Measurements from ENCODE around the gene CATSPERD. TPM values are rescaled to one million over a fixed set of nuclear protein-coding genes. Genes with fewer than 3 reads are reported as not detected.
A peak's percentile ranks its signal among the peaks of the same experiment; 100 is the strongest.

CATSPERD gene
- polyA plus RNA-seq, 3 donors = not detected

DNA sequence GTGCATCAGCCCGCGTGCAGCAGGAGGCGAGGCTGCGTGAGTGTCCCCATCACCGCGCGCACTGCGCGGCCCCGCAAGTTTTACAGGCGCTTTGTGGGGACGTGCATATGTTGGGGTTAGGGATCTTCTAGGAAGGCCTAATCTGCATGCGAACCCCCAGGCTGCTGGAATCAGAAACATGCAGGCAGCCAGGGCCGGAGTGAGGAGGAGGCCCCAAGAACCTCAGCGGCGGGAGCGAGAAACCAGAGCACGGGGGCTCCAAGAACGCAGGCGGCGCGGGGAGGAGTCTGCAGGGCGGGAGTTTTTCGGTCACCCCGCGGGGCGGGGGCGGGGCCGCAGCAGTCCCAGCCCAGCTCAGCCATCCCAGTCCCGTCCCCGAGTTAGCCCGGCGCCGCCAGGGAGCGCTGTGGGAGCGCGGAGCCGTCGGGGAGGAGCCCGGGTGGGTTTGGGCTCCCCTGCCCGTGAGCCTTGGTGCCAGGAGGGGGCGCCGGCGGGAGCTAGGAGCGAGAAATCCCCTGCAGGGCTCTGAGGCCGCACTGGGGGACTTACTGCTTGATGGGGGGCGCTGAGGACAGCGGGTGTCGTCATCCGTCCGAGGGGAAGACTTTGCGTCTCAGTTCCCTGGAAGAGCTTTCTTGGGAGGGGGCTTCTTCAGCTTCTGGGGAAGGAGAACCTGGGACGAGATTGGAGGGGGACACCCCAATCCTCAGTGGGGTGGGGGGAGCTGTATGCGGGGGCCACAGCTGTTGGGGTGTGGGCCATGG lies 83.5 kb downstream of the CATSPERD start:
- Mint-ChIP-seq H3K36me3 (peaks cover under 1 to 6% of the 10 kb centered on the region in 2 donors), H3K27me3 (ENCODE audit: low read depth in 3 of 3) (peaks cover 63 to 82% (median 74%) of the 10 kb centered on the region in 3 donors), H3K4me3 (peak overlapping the region; percentile 60 to 86), H3K4me1 (peaks cover 24% of the 10 kb centered on the region), H3K27ac (peak overlapping the region in 2 of 7 donors; percentile 63 to 65), H3K9me3 (peaks cover 0 to 24% (median 13%) of the 10 kb centered on the region in 7 donors)
- DNase-seq = peak; percentile 69 to 85 (median 80)
- Histone ChIP-seq H3K36me3 (replicated peaks in 1 of 2; ENCODE audit: control insufficient read depth in 1 of 2, insufficient read depth in 2 of 2, low read length in 2 of 2) (no peaks in the 10 kb centered on the region), H3K27ac (ENCODE audit: low read depth in 1 of 2, low read length in 2 of 2) (no peak overlapping the region), H3K79me2 (ENCODE audit: insufficient read depth, low read length) (no peaks in the 10 kb centered on the region), H4K20me1 (ENCODE audit: insufficient read depth, low read length) (no peaks in the 10 kb centered on the region), H3K9me3 (replicated peaks in 1 of 2; ENCODE audit: control insufficient read depth in 1 of 2, insufficient read depth in 1 of 2, low read length in 2 of 2) (peaks cover 10 to 17% of the 10 kb centered on the region in 2 donors), H2AFZ (ENCODE audit: insufficient read depth, low read depth, low read length, poor library complexity, severe bottlenecking) (peak overlapping the region; percentile 74), H3K9ac (ENCODE audit: insufficient read depth, low read length, poor library complexity, severe bottlenecking) (no peak overlapping the region), H3K4me3 (replicated peaks in 1 of 3; ENCODE audit: low read depth in 2 of 3, low read length in 3 of 3) (peak overlapping the region in 2 of 3 experiments; percentile 27 to 67), H3K4me1 (ENCODE audit: control insufficient read depth in 1 of 2, insufficient read depth in 2 of 2, low read length in 2 of 2) (peaks cover 15 to 16% of the 10 kb centered on the region in 2 donors), H3K27me3 (ENCODE audit: control insufficient read depth in 2 of 2, insufficient read depth in 2 of 2, low read length in 2 of 2) (peaks cover 10 to 55% of the 10 kb centered on the region in 2 donors), H3K4me2 (replicated peaks; ENCODE audit: extremely low read depth, low read length, poor library complexity, severe bottlenecking) (peak overlapping the region; percentile 77)
- intact Hi-C loops (cut with micrococcal nuclease) = loop anchor here (5.0 to 10.0 kb wide), 2 partner anchors 218 to 221 kb away; no protein-coding TSS in a partner anchor
- 1% methylated on average over 52 of the region's 54 CpGs for WGBS (ENCODE audit: insufficient coverage)
- TF ChIP-seq, protein P1, sequence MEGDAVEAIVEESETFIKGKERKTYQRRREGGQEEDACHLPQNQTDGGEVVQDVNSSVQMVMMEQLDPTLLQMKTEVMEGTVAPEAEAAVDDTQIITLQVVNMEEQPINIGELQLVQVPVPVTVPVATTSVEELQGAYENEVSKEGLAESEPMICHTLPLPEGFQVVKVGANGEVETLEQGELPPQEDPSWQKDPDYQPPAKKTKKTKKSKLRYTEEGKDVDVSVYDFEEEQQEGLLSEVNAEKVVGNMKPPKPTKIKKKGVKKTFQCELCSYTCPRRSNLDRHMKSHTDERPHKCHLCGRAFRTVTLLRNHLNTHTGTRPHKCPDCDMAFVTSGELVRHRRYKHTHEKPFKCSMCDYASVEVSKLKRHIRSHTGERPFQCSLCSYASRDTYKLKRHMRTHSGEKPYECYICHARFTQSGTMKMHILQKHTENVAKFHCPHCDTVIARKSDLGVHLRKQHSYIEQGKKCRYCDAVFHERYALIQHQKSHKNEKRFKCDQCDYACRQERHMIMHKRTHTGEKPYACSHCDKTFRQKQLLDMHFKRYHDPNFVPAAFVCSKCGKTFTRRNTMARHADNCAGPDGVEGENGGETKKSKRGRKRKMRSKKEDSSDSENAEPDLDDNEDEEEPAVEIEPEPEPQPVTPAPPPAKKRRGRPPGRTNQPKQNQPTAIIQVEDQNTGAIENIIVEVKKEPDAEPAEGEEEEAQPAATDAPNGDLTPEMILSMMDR (IDR thresholded peaks at IDR 0.05) = peak; percentile 95

DNA sequence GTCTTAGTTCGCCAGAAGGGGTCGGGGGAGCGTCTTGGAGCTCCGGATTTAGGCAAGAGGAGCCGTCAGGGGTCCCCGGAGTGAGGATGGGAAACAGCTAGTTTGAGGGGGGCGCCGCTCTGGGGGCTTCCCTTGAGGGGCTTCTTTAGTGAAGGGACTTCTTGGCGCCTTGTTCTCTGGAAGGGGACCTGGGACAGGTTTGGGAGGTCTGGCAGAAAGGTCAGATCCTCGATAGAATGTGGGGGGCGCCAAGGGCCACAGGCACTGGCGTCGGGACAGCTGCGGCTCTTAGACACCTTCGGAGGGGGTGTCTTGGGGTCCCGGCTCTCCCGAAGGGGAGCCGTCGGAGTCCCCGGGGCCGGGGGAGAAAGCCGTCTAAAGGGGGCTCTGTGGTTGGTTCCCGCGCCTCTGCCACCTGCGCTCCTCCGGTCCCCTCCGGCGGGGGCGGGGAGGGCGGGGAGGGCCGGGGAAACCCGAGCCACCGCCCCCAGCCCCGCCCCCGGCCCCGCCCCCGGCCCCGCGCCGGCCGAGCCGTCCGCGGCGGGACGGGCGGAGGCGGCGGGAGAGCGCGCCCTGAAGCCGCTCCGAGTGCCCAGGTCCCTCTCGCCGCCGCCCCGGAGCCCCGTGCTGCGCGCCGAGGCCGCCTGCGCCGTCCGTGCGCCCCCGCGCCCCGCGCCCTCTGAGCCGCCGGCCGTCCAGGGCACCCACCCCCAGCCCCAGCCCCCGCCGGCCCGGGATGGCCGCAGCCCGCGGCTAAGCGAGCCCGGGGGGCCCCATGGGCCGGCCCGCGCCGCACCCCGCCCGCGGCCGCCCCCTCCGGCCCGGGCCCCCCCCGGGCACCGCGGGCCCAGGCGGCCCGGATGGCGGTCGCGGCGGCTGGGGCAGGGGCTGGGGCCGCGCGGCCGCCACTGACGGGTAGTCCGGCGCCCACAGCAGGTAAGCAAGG lies 84.4 kb downstream of the CATSPERD start, which contains the start of gene NRTN:
Gene NRTN, plus strand, starts transcription at position 552 of the 946 bp plus-strand sequence. CDS start 19,099 bp downstream, outside the sequence.
- no peak for DNase-seq
- no peak within 1 kb of the TSS for H3K9ac ChIP-seq (ENCODE audit: insufficient read depth, low read length, poor library complexity, severe bottlenecking)
- H3K79me2 ChIP-seq (ENCODE audit: insufficient read depth, low read length) = no peaks in the 10 kb centered on the region
- intact Hi-C loops (cut with micrococcal nuclease) = loop anchor here (5.0 to 10.0 kb wide), 3 partner anchors 88 to 220 kb away; no protein-coding TSS in a partner anchor
- peaks cover 0 to 22% (median 13%) of the 10 kb centered on the region in 7 donors for H3K9me3 Mint-ChIP-seq
- H4K20me1 ChIP-seq (ENCODE audit: insufficient read depth, low read length) = no peaks in the 10 kb centered on the region
- TF ChIP-seq, protein P1 (IDR thresholded peaks at IDR 0.05) = no peak
- H3K4me3 ChIP-seq (replicated peaks in 1 of 3; ENCODE audit: low read depth in 2 of 3, low read length in 3 of 3) = peak within 1 kb of the TSS in 1 of 3 experiments; percentile 67
- H3K36me3 ChIP-seq (replicated peaks in 1 of 2; ENCODE audit: control insufficient read depth in 1 of 2, insufficient read depth in 2 of 2, low read length in 2 of 2) = no peaks in the 10 kb centered on the region
- peak within 1 kb of the TSS; percentile 60 to 86 for H3K4me3 Mint-ChIP-seq
- H3K4me1 Mint-ChIP-seq = peaks cover 23% of the 10 kb centered on the region
- peak within 1 kb of the TSS in 2 of 7 donors; percentile 63 to 65 for H3K27ac Mint-ChIP-seq
- peak within 1 kb of the TSS; percentile 74 for H2AFZ ChIP-seq (ENCODE audit: insufficient read depth, low read depth, low read length, poor library complexity, severe bottlenecking)
- H3K4me1 ChIP-seq (ENCODE audit: control insufficient read depth in 1 of 2, insufficient read depth in 2 of 2, low read length in 2 of 2) = peaks cover 15 to 16% of the 10 kb centered on the region in 2 donors
- H3K36me3 Mint-ChIP-seq = peaks cover 0 to 6% of the 10 kb centered on the region in 2 donors
- peak within 1 kb of the TSS; percentile 77 for H3K4me2 ChIP-seq (replicated peaks; ENCODE audit: extremely low read depth, low read length, poor library complexity, severe bottlenecking)
- WGBS (ENCODE audit: insufficient coverage) = under 1% methylated on average over 98 of the region's 107 CpGs
- H3K27me3 Mint-ChIP-seq (ENCODE audit: low read depth in 3 of 3) = peaks cover 55 to 76% (median 71%) of the 10 kb centered on the region in 3 donors
- no peak within 1 kb of the TSS for H3K27ac ChIP-seq (ENCODE audit: low read depth in 1 of 2, low read length in 2 of 2)
- peaks cover 10 to 17% of the 10 kb centered on the region in 2 donors for H3K9me3 ChIP-seq (replicated peaks in 1 of 2; ENCODE audit: control insufficient read depth in 1 of 2, insufficient read depth in 1 of 2, low read length in 2 of 2)
- peaks cover 10 to 50% of the 10 kb centered on the region in 2 donors for H3K27me3 ChIP-seq (ENCODE audit: control insufficient read depth in 2 of 2, insufficient read depth in 2 of 2, low read length in 2 of 2)
